ENCODE data around the gene SIL1. TPM values are rescaled to one million over a fixed set of nuclear protein-coding genes. Genes with fewer than 3 reads are reported as not detected.

Gene SIL1
- total RNA-seq, 1 donor from 2014 or later = 41.6 TPM

- FAIRE-seq (no peak), DNase-seq (ENCODE audit: low read depth) (no peak)
- Histone ChIP-seq H3K36me3 (ENCODE audit: insufficient read depth, low read length) (no peaks in the 10 kb centered on the region), H3K4me2 (ENCODE audit: low read length) (no peak overlapping the region), H2AFZ (ENCODE audit: low read depth, low read length) (no peak overlapping the region), H3K79me2 (ENCODE audit: insufficient read depth, low read length) (no peaks in the 10 kb centered on the region), H3K9me3 (ENCODE audit: insufficient read depth, low read depth, low read length) (no peaks in the 10 kb centered on the region), H3K27me3 (ENCODE audit: insufficient read depth, low read length) (no peaks in the 10 kb centered on the region), H3K9ac (ENCODE audit: low read length) (no peak overlapping the region), H4K20me1 (ENCODE audit: insufficient read depth, low read length) (peaks cover 25% of the 10 kb centered on the region), H3K27ac (ENCODE audit: low read depth, low read length) (no peak overlapping the region), H3K4me3 (ENCODE audit: insufficient read depth, low read depth, low read length) (no peak overlapping the region), H3K4me1 (ENCODE audit: insufficient read depth, low read length) (peaks cover 19% of the 10 kb centered on the region)
- peaks cover 3% of the 10 kb centered on the region for H3K9me3 Mint-ChIP-seq (ENCODE audit: unreplicated experiment)
- H3K36me3 Mint-ChIP-seq (ENCODE audit: low read depth, unreplicated experiment) = peaks cover 32% of the 10 kb centered on the region
- peaks cover 14% of the 10 kb centered on the region for H3K4me1 Mint-ChIP-seq (ENCODE audit: low read depth, unreplicated experiment)
- peaks cover 14% of the 10 kb centered on the region for H3K27me3 Mint-ChIP-seq (ENCODE audit: low read depth, unreplicated experiment)
- no peak overlapping the region for H3K4me3 Mint-ChIP-seq (ENCODE audit: unreplicated experiment)
- no peak overlapping the region for H3K27ac Mint-ChIP-seq (ENCODE audit: unreplicated experiment)
- TF ChIP-seq EZH2 (IDR thresholded peaks at IDR 0.05; ENCODE audit: insufficient read depth, low read length) (no peak), CTCF (IDR thresholded peaks at IDR 0.05; ENCODE audit: insufficient read depth, low read depth, low read length) (no peak)
These were observed 251.2 kb downstream of the SIL1 start for GRCh38 chr5:138946831-138947560.

GRCh38 chr5:138946241-138946623, 251.9 kb downstream of the SIL1 start:
- Histone ChIP-seq H2AFZ (ENCODE audit: low read depth, low read length) (no peak overlapping the region), H3K36me3 (ENCODE audit: insufficient read depth, low read length) (no peaks in the 10 kb centered on the region), H3K4me2 (ENCODE audit: low read length) (no peak overlapping the region), H3K27me3 (ENCODE audit: insufficient read depth, low read length) (no peaks in the 10 kb centered on the region), H3K79me2 (ENCODE audit: insufficient read depth, low read length) (no peaks in the 10 kb centered on the region), H3K4me1 (ENCODE audit: insufficient read depth, low read length) (peaks cover 19% of the 10 kb centered on the region), H3K9me3 (ENCODE audit: insufficient read depth, low read depth, low read length) (no peaks in the 10 kb centered on the region), H3K9ac (ENCODE audit: low read length) (no peak overlapping the region), H3K4me3 (ENCODE audit: insufficient read depth, low read depth, low read length) (no peak overlapping the region), H3K27ac (ENCODE audit: low read depth, low read length) (no peak overlapping the region), H4K20me1 (ENCODE audit: insufficient read depth, low read length) (peaks cover 25% of the 10 kb centered on the region)
- Mint-ChIP-seq H3K4me3 (ENCODE audit: unreplicated experiment) (no peak overlapping the region), H3K4me1 (ENCODE audit: low read depth, unreplicated experiment) (peaks cover 14% of the 10 kb centered on the region), H3K27me3 (ENCODE audit: low read depth, unreplicated experiment) (peaks cover 14% of the 10 kb centered on the region), H3K36me3 (ENCODE audit: low read depth, unreplicated experiment) (peaks cover 32% of the 10 kb centered on the region), H3K9me3 (ENCODE audit: unreplicated experiment) (peaks cover 3% of the 10 kb centered on the region), H3K27ac (ENCODE audit: unreplicated experiment) (no peak overlapping the region)
- TF ChIP-seq EZH2 (IDR thresholded peaks at IDR 0.05; ENCODE audit: insufficient read depth, low read length) (no peak), CTCF (IDR thresholded peaks at IDR 0.05; ENCODE audit: insufficient read depth, low read depth, low read length) (no peak)
- DNase-seq (ENCODE audit: low read depth) = no peak
- FAIRE-seq = no peak
